T1000 (cell line): Measurements from ENCODE around the gene MPP1.

Experiments used
- DNase-seq: peaks from one replicate; lab custom pipeline; 2025; ENCODE audit warnings: mixed read lengths; lab: John Stamatoyannopoulos, UW

The MPP1 gene

DNA sequence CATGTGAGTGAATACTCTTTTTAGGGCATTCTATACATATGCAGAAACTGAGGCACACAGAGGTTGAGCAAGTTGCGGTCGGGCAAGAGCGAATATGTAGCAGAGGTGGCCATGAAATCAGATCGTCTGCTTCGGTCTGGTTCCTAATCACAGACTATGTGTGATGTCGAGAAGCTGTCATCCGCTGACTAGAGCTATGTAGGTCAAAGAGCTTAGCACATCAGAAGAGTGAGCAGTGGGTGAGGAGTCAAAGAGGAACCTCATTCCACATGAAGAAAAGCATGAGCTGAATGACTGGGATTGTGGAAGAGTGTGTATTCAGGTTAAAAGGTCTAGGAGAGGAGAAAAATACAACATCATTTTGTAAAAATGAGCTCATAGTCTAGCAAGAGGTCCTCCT, 73.4 kb downstream of the MPP1 start:
- no peak for DNase-seq

GRCh38 chrX:154731184-154731583, 74.1 kb downstream of the MPP1 start:
- no peak for DNase-seq

DNA sequence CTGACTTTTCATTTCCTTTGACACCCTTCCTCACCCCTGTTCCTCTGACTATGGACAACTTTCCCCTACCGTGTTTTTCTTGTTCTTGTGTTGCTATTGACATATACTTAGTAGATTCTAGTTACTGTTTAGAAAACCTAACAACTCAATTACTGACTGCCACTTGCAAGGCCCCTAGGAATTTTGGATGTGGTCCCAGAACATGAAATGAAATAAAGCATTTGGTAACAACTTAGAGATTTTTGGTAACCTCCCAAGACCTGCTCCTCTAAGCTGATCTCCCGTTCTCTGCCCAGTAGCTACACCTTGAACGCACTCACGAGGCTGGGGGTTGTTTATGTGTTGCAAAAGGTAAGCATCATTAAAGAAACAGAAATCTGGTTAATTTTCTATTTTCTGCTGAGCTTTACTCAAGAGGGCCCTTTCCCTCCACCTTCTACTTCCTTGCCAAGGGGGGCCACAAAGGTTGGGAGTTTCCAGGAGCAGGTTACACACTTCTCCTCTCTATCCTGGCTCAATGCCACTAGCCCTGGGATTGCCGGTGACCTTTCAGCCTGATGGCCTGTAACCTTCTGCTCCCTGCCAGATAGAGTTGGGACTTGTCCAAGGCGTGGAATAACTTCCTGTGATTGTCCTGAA, 74.9 kb downstream of the MPP1 start:
- no peak for DNase-seq

- no peak for DNase-seq
Observed at GRCh38 chrX:154729439-154729838, 75.8 kb downstream of the MPP1 start.
